ENCODE data around the gene USP7.

GRCh38 chr16:8855972-8856371 lies 107.7 kb downstream of the USP7 start:
- TF ChIP-seq CTCF (IDR thresholded peaks at IDR 0.05) = no peak
- TF ChIP-seq ZFX (IDR thresholded peaks at IDR 0.05; ENCODE audit: borderline replicate concordance) = no peak

Measured in 22Rv1 (cell line).